Keratinocyte (primary cell): ENCODE measurements around the gene KLHL33. TPM values are rescaled to one million over a fixed set of nuclear protein-coding genes. Genes with fewer than 3 reads are reported as not detected.

ENCODE experiments used
- DNase-seq: peaks from one replicate; pipeline ENCODE4 v3.0.0-alpha.2; 2011; ENCODE audit warnings: low read depth, missing footprints, low spot score
- FAIRE-seq: peaks from 2 replicates; lab custom pipeline; 2011; peaks lifted over from hg19 to GRCh38; lab: Jason Lieb, UNC
- H2AFZ ChIP-seq: 2 replicates; pipeline ENCODE4 v1.6.0; 2012; ENCODE audit warnings: low read length, control low read depth, inconsistent platforms; ENCODE audit not compliant: control insufficient read depth
- H3K27ac ChIP-seq: 2 replicates; pipeline ENCODE4 v1.5.1; 2011; ENCODE audit warnings: low read length; ENCODE audit not compliant: control insufficient read depth, insufficient read depth
- H3K27me3 ChIP-seq: 3 replicates; pipeline ENCODE4 v1.6.0; 2011; ENCODE audit warnings: low read length; ENCODE audit not compliant: control insufficient read depth, insufficient read depth; ENCODE audit errors: extremely low read depth
- H3K36me3 ChIP-seq, 2 experiments: 2 replicates in 1 of 2; 3 replicates in 1 of 2; pipeline ENCODE4 v1.5.1; 2011; ENCODE audit warnings: low read length in 2 of 2, mild to moderate bottlenecking in 1 of 2; ENCODE audit not compliant: control insufficient read depth in 2 of 2, insufficient read depth in 2 of 2; ENCODE audit errors: extremely low read depth in 1 of 2
- H3K4me1 ChIP-seq: 3 replicates; pipeline ENCODE4 v1.5.1; 2011; ENCODE audit warnings: low read length; ENCODE audit not compliant: control insufficient read depth, insufficient read depth; ENCODE audit errors: extremely low read depth
- H3K4me2 ChIP-seq: 3 replicates; pipeline ENCODE4 v1.6.0; 2011; ENCODE audit warnings: low read depth, low read length; ENCODE audit not compliant: control insufficient read depth, insufficient read depth; ENCODE audit errors: extremely low read depth
- H3K4me3 ChIP-seq, 3 experiments: fragments of 200-600 bp in 1 of 3; sonication (generic) in 1 of 3; 2 replicates in 2 of 3; 3 replicates in 1 of 3; pipeline ENCODE4 v1.5.1; 2011 to 2016; ENCODE audit warnings: low read length in 3 of 3, mild to moderate bottlenecking in 3 of 3, control low read depth in 2 of 3, inconsistent platforms in 1 of 3, low read depth in 1 of 3, mixed read lengths in 1 of 3, mixed run types in 1 of 3, moderate library complexity in 1 of 3; ENCODE audit not compliant: control insufficient read depth in 2 of 3, insufficient read depth in 2 of 3; ENCODE audit errors: extremely low read depth in 1 of 3
- H3K79me2 ChIP-seq: 2 replicates; pipeline ENCODE4 v1.6.0; 2012; ENCODE audit warnings: low read length; ENCODE audit not compliant: control insufficient read depth, insufficient read depth
- H3K9ac ChIP-seq: 3 replicates; pipeline ENCODE4 v1.6.0; 2011; ENCODE audit warnings: low read length; ENCODE audit not compliant: control insufficient read depth, insufficient read depth; ENCODE audit errors: extremely low read depth
- H3K9me1 ChIP-seq: 3 replicates; pipeline ENCODE4 v1.6.0; 2011; ENCODE audit warnings: low read length; ENCODE audit not compliant: control insufficient read depth, insufficient read depth; ENCODE audit errors: extremely low read depth
- H3K9me3 ChIP-seq: 2 replicates; pipeline ENCODE4 v1.5.1; 2012; ENCODE audit warnings: low read depth, low read length; ENCODE audit not compliant: control insufficient read depth
- H4K20me1 ChIP-seq: 3 replicates; pipeline ENCODE4 v1.6.0; 2011; ENCODE audit warnings: low read length; ENCODE audit not compliant: control insufficient read depth, insufficient read depth; ENCODE audit errors: extremely low read depth
- CTCF ChIP-seq, 3 experiments: IDR thresholded peaks in 1 of 3; conservative IDR thresholded peaks in 1 of 3; optimal IDR thresholded peaks in 1 of 3; 2 replicates in 2 of 3; 3 replicates in 1 of 3; pipeline versions ENCODE3 to v1.5.1; 2011; ENCODE audit warnings: low read length in 3 of 3, mild to moderate bottlenecking in 3 of 3, moderate library complexity in 2 of 3, control low read depth in 1 of 3, inconsistent platforms in 1 of 3; ENCODE audit not compliant: insufficient read depth in 2 of 3; ENCODE audit errors: extremely low read depth in 1 of 3
- EZH2 ChIP-seq: IDR thresholded peaks from one replicate; pipeline ENCODE4 v1.6.1; 2012; ENCODE audit warnings: inconsistent platforms, mild to moderate bottlenecking, low read length, moderate library complexity
- dilution Hi-C: fragments of 300-500 bp; cut with MboI; formaldehyde crosslinking; loops from one replicate; pipeline ENCODE4 v1.7.0; 2020; ENCODE audit warnings: low sequenced_read_pairs; ENCODE audit not compliant: extremely low pct_ligation_motif_present
- polyA plus RNA-seq, 5 experiments: library from polyadenylated mRNA; depleted of rRNA in 3 of 5; stranded (reverse) in 3 of 5; stranded (forward) in 1 of 5; unstranded in 1 of 5; fragments of >200 nt; gene quantifications; 1 replicate in 1 of 5; 2 replicates in 3 of 5; 3 replicates in 1 of 5; pipeline versions ENCODE4 v1.2.1 to v1.2.3, GENCODE V29; 2011 to 2012; ENCODE audit warnings: missing spikeins in 2 of 5, low read depth in 1 of 5, low replicate concordance in 1 of 5

Gene KLHL33
- polyA plus RNA-seq, 1 donor (not counting 4 experiments of a cell fraction or from before 2014, with no cell fraction given), result not detected

- no peak overlapping the region for H2AFZ ChIP-seq
- no peak overlapping the region for H3K4me2 ChIP-seq
- no peaks in the 10 kb centered on the region for H3K36me3 ChIP-seq
- dilution Hi-C loops, result no loop called here
- no peak overlapping the region for H3K9ac ChIP-seq
- FAIRE-seq, result no peak
- no peaks in the 10 kb centered on the region for H3K27me3 ChIP-seq
- no peak for DNase-seq
- H4K20me1 ChIP-seq, result no peaks in the 10 kb centered on the region
- H3K27ac ChIP-seq, result no peak overlapping the region
- TF ChIP-seq EZH2, result no peak
- no peak for TF ChIP-seq CTCF (optimal IDR thresholded peaks at IDR 0.05 in 1 of 3, IDR thresholded peaks at IDR 0.05 in 1 of 3, conservative IDR thresholded peaks at IDR 0.05 in 1 of 3; ENCODE audit: extremely low read depth in 1 of 3, insufficient read depth in 2 of 3, low read length in 3 of 3)
- no peak overlapping the region for H3K4me3 ChIP-seq
- H3K9me3 ChIP-seq, result no peaks in the 10 kb centered on the region
- no peaks in the 10 kb centered on the region for H3K9me1 ChIP-seq
- no peaks in the 10 kb centered on the region for H3K4me1 ChIP-seq
- H3K79me2 ChIP-seq, result no peaks in the 10 kb centered on the region
Observed at GRCh38 chr14:20417250-20418186, 18.4 kb downstream of the KLHL33 start.

- peak overlapping the region; percentile 65 for H2AFZ ChIP-seq
- no peaks in the 10 kb centered on the region for H3K36me3 ChIP-seq
- no peaks in the 10 kb centered on the region for H4K20me1 ChIP-seq
- no peak overlapping the region for H3K9ac ChIP-seq
- TF ChIP-seq CTCF (optimal IDR thresholded peaks at IDR 0.05 in 1 of 3, IDR thresholded peaks at IDR 0.05 in 1 of 3, conservative IDR thresholded peaks at IDR 0.05 in 1 of 3; ENCODE audit: extremely low read depth in 1 of 3, insufficient read depth in 2 of 3, low read length in 3 of 3) (no peak), EZH2 (no peak)
- DNase-seq (no peak), FAIRE-seq (no peak)
- no peaks in the 10 kb centered on the region for H3K27me3 ChIP-seq
- H3K9me1 ChIP-seq, result no peaks in the 10 kb centered on the region
- H3K79me2 ChIP-seq, result peaks cover 12% of the 10 kb centered on the region
- H3K4me1 ChIP-seq, result peaks cover 6% of the 10 kb centered on the region
- no peak overlapping the region for H3K27ac ChIP-seq
- no peak overlapping the region for H3K4me2 ChIP-seq
- no peak overlapping the region for H3K4me3 ChIP-seq
- dilution Hi-C loops, result no loop called here
- no peaks in the 10 kb centered on the region for H3K9me3 ChIP-seq
Observed at GRCh38 chr14:20416223-20416622, 19.7 kb downstream of the KLHL33 start.
